Adrenal gland (tissue), 5 donors: ENCODE results near the gene CDK14.

Source experiments
- CTCF ChIP-seq, 6 experiments: fragments of 450-650 bp in 4 of 6; fragments of 200-600 bp in 2 of 6; sonication (generic) in 1 of 6; IDR thresholded peaks; 1 replicate in 5 of 6; 2 replicates in 1 of 6; pipeline versions ENCODE4 v1.5.1 to v1.8.0; 2016 to 2021; ENCODE audit warnings: antibody characterized with exemption in 6 of 6, mild to moderate bottlenecking in 2 of 6, moderate library complexity in 1 of 6
- POLR2A ChIP-seq, 2 donors: fragments of 450-650 bp; IDR thresholded peaks; one replicate each; pipeline ENCODE4 v1.6.1; 2017; ENCODE audit warnings: antibody characterized with exemption in 2 of 2, mild to moderate bottlenecking in 2 of 2, moderate library complexity in 1 of 2
- donor health status: DM: no; HTN: no; CAD: no.

- no peak for TF ChIP-seq POLR2A (IDR thresholded peaks at IDR 0.05)
- no peak for TF ChIP-seq CTCF (IDR thresholded peaks at IDR 0.05)
Measured at GRCh38 chr7:90717296-90718060, 121.4 kb downstream of the CDK14 start.
